Neural cell (in vitro differentiated cells): ENCODE data around the gene HEXIM2. TPM values are rescaled to one million over a fixed set of nuclear protein-coding genes. Genes with fewer than 3 reads are reported as not detected.

ENCODE experiments used
- H2AFZ ChIP-seq: fragments of 200-600, 300-800 bp; sonication (generic), shearing (Covaris generic); 2 replicates; pipeline ENCODE4 v1.6.0; 2014; ENCODE audit warnings: low read depth, mild to moderate bottlenecking, antibody characterized with exemption, low read length, moderate library complexity
- H3F3A ChIP-seq: fragments of 200-600 bp; shearing (Covaris generic); 2 replicates; pipeline ENCODE4 v1.6.1; 2016; ENCODE audit warnings: mild to moderate bottlenecking, moderate library complexity, mixed read lengths, antibody characterized with exemption, low read length; ENCODE audit not compliant: insufficient read depth, poor library complexity, severe bottlenecking
- H3K27ac ChIP-seq: fragments of 200-600, 300-800 bp; sonication (generic), shearing (Covaris generic); 2 replicates; pipeline ENCODE4 v1.5.1; 2014; ENCODE audit warnings: mild to moderate bottlenecking, low read length, moderate library complexity
- H3K27me3 ChIP-seq: fragments of 300-800, 200-600 bp; sonication (generic), shearing (Covaris generic); 2 replicates; pipeline ENCODE4 v1.6.0; 2014; ENCODE audit warnings: mild to moderate bottlenecking, low read depth, low read length, moderate library complexity; ENCODE audit not compliant: insufficient read depth
- H3K36me3 ChIP-seq: fragments of 300-800, 200-600 bp; sonication (generic), shearing (Covaris generic); 2 replicates; pipeline ENCODE4 v1.5.1; 2014; ENCODE audit warnings: mild to moderate bottlenecking, antibody characterized with exemption, low read length, moderate library complexity; ENCODE audit not compliant: insufficient read depth
- H3K4me2 ChIP-seq: fragments of 300-800, 200-600 bp; sonication (generic), shearing (Covaris generic); 2 replicates; pipeline ENCODE4 v1.6.0; 2014; ENCODE audit warnings: mild to moderate bottlenecking, low read length
- H3K4me3 ChIP-seq: fragments of 300-800, 200-600 bp; sonication (generic), shearing (Covaris generic); 2 replicates; pipeline ENCODE4 v1.5.1; 2014; ENCODE audit warnings: mild to moderate bottlenecking, low read length, moderate library complexity
- H3K79me2 ChIP-seq: fragments of 200-600 bp; shearing (Covaris generic); replicated peaks from 2 replicates; pipeline ENCODE4 v1.6.0; 2014; ENCODE audit warnings: mild to moderate bottlenecking, low read length, moderate library complexity; ENCODE audit not compliant: insufficient read depth
- H3K9ac ChIP-seq: fragments of 300-800, 200-600 bp; sonication (generic), shearing (Covaris generic); 2 replicates; pipeline ENCODE4 v1.6.1; 2016; ENCODE audit warnings: mild to moderate bottlenecking, low read length, mixed read lengths
- H3K9me2 ChIP-seq: fragments of 200-600 bp; shearing (Covaris generic); 2 replicates; pipeline ENCODE4 v1.6.1; 2016; ENCODE audit warnings: mild to moderate bottlenecking, low read length, mixed read lengths; ENCODE audit not compliant: insufficient read depth
- H3K9me3 ChIP-seq: fragments of 200-600, 300-800 bp; sonication (generic), shearing (Covaris generic); 2 replicates; pipeline ENCODE4 v1.6.1; 2016; ENCODE audit warnings: mild to moderate bottlenecking, mixed run types, low read length, moderate library complexity, mixed read lengths
- H4K20me1 ChIP-seq: fragments of 200-600 bp; shearing (Covaris generic); 2 replicates; pipeline ENCODE4 v1.6.1; 2016; ENCODE audit warnings: mild to moderate bottlenecking, mixed run types; ENCODE audit not compliant: insufficient read depth
- CTCF ChIP-seq: fragments of 450-650 bp; IDR thresholded peaks from 2 replicates; pipeline ENCODE4 v1.5.1; 2014; ENCODE audit warnings: antibody characterized with exemption, mild to moderate bottlenecking, moderate library complexity; ENCODE audit not compliant: poor library complexity, severe bottlenecking
- EP300 ChIP-seq: fragments of 450-650 bp; conservative IDR thresholded peaks from 2 replicates; pipeline ENCODE4 v1.6.1; 2014; ENCODE audit warnings: antibody characterized with exemption, mild to moderate bottlenecking, moderate library complexity; ENCODE audit not compliant: poor library complexity, severe bottlenecking
- EZH2 ChIP-seq: fragments of 200-600, 300-800 bp; shearing (Covaris generic), sonication (generic); IDR thresholded peaks from 2 replicates; pipeline ENCODE4 v1.6.1; 2014; ENCODE audit warnings: antibody characterized with exemption, low read length, borderline replicate concordance, mild to moderate bottlenecking; ENCODE audit not compliant: insufficient read depth, poor library complexity, severe bottlenecking
- MXI1 ChIP-seq: fragments of 450-650 bp; conservative IDR thresholded peaks from 2 replicates; pipeline ENCODE4 v1.6.1; 2014; ENCODE audit warnings: antibody characterized with exemption, mild to moderate bottlenecking; ENCODE audit not compliant: poor library complexity, severe bottlenecking
- POLR2AphosphoS5 ChIP-seq: IDR thresholded peaks from 2 replicates; pipeline ENCODE4 v1.6.1; 2012
- RAD21 ChIP-seq: fragments of 450-650 bp; conservative IDR thresholded peaks from 2 replicates; pipeline ENCODE4 v1.6.1; 2014; ENCODE audit warnings: antibody characterized with exemption, mild to moderate bottlenecking, moderate library complexity
- REST ChIP-seq: IDR thresholded peaks from 2 replicates; pipeline ENCODE4 v1.6.1; 2012; ENCODE audit warnings: borderline replicate concordance
- SMC3 ChIP-seq: fragments of 450-650 bp; conservative IDR thresholded peaks from 2 replicates; pipeline ENCODE4 v1.6.1; 2014; ENCODE audit warnings: antibody characterized with exemption, mild to moderate bottlenecking, moderate library complexity; ENCODE audit not compliant: poor library complexity
- TAF1 ChIP-seq: IDR thresholded peaks from 2 replicates; pipeline ENCODE4 v1.6.1; 2012; ENCODE audit warnings: low read depth
- polyA minus RNA-seq: library from RNA; depleted of rRNA, polyadenylated mRNA; stranded (reverse); fragments of >200 nt; gene quantifications from 2 replicates; pipeline ENCODE4 v1.2.3, GENCODE V29; 2014
- polyA plus RNA-seq: library from polyadenylated mRNA; depleted of rRNA; stranded (reverse); fragments of >200 nt; gene quantifications from 2 replicates; pipeline ENCODE4 v1.2.3, GENCODE V29; 2014

HEXIM2 gene
- polyA plus RNA-seq (13.9 and 17.9 TPM in 2 replicates), polyA minus RNA-seq (12.2 and 14.1 TPM in 2 replicates)

- Histone ChIP-seq H3K79me2 (peaks cover 12% of the 10 kb centered on the region), H4K20me1 (no peaks in the 10 kb centered on the region), H3K9ac (peak within 1 kb of the TSS; percentile 100), H3K36me3 (no peaks in the 10 kb centered on the region), H3K9me2 (no peaks in the 10 kb centered on the region), H3K4me3 (peak within 1 kb of the TSS; percentile 96), H2AFZ (peak within 1 kb of the TSS; percentile 94), H3F3A (no peaks in the 10 kb centered on the region), H3K27me3 (no peaks in the 10 kb centered on the region), H3K4me2 (peak within 1 kb of the TSS; percentile 86), H3K9me3 (no peaks in the 10 kb centered on the region), H3K27ac (peak within 1 kb of the TSS; percentile 99)
- TF ChIP-seq MXI1 (peak; percentile 45), EZH2 (no peak), POLR2AphosphoS5 (peak; percentile 97), EP300 (peak; percentile 67), TAF1 (peak; percentile 99), REST (peak; percentile 83), CTCF (no peak), SMC3 (no peak)
Measured at GRCh38 chr17:45161288-45162024, at the start of gene HEXIM2. Gene HEXIM2 (plus strand): TSS chr17:45161875. CDS start chr17:45162794, 919 bp downstream.

GRCh38 chr17:45112559-45113423 lies 48.9 kb upstream of the HEXIM2 start:
- H3K9me2 ChIP-seq: no peaks in the 10 kb centered on the region
- TF ChIP-seq EZH2 (no peak), RAD21 (no peak), CTCF (no peak), EP300 (no peak)
- H3K79me2 ChIP-seq: no peaks in the 10 kb centered on the region
- H3F3A ChIP-seq: no peaks in the 10 kb centered on the region
- no peak overlapping the region for H3K27ac ChIP-seq
- H3K4me2 ChIP-seq: no peak overlapping the region
- H3K4me3 ChIP-seq: no peak overlapping the region
- no peak overlapping the region for H3K9ac ChIP-seq
- H4K20me1 ChIP-seq: no peaks in the 10 kb centered on the region
- H3K36me3 ChIP-seq: no peaks in the 10 kb centered on the region
- H3K9me3 ChIP-seq: no peaks in the 10 kb centered on the region
- no peaks in the 10 kb centered on the region for H3K27me3 ChIP-seq
- H2AFZ ChIP-seq: no peak overlapping the region
